Activated CD8-positive, alpha-beta memory T cell treated with anti-CD3 and anti-CD28 coated beads, Interleukin-2, amount 50 U/mL, for 24 hours (primary cell): ENCODE results near the gene F2RL3.
"Not testable (repeated sequence)": the region's sequence is repeated elsewhere in the genome, so short reads cannot be mapped to it uniquely, and the experiment has no call there.

Source experiments
- DNase-seq: peaks from one replicate; pipeline ENCODE4 v3.0.0-alpha.2; 2020; ENCODE audit errors: extremely low read depth

F2RL3 gene

GRCh38 chr19:16922592-16922934 is 33.8 kb downstream of the F2RL3 start:
- no peak for DNase-seq

GRCh38 chr19:16922949-16923348 is 34.1 kb downstream of the F2RL3 start:
- DNase-seq: no peak

- DNase-seq: no peak
Observed at GRCh38 chr19:16927883-16928282, 39.1 kb downstream of the F2RL3 start.

DNA sequence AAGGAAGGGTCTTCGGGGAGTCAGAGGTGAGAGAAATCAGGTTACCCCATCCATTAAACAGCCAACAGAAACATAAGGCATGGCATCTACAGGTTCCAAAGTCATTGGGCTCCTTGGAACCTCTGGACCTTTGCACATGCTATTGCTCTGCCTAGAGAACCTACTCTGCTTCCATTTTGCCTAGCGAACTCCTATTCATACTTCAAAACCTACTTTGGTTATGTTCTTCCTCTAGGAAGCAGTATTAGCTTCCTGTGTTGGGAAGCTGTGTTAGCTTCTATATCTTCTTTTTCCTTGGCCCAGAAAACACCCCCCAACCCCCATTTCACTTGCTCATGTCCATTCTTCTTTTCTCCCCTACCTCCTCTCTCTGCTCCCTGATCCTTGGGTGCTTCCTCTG is 39.6 kb downstream of the F2RL3 start:
- DNase-seq: no peak

GRCh38 chr19:16928916-16929315 is 40.1 kb downstream of the F2RL3 start:
- DNase-seq: no peak

GRCh38 chr19:16930753-16931152 is 42.0 kb downstream of the F2RL3 start:
- no peak for DNase-seq

GRCh38 chr19:16931306-16931705 is 42.5 kb downstream of the F2RL3 start:
- DNase-seq: no peak

GRCh38 chr19:16934489-16934888 is 45.7 kb downstream of the F2RL3 start:
- DNase-seq: no peak

DNA sequence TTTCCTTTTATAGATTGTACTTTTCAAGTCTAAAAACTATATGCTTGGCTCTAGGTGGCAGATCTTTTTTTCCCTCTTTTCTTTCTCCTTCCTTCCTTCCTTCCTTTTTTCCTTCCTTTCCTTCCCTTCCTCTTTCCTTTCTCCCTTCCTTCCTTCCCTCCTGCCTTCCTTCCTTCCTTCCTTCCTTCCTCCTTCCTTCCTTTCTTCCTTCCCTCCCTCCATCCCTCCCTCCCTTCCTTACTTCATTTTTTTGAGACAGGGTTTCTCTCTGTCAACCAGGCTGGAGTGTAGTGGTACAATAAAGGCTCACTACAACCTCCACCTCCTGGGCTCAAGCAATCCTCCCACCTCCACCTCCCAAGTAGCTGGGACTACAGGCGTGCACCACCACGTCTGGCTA is 48.1 kb downstream of the F2RL3 start:
- no peak for DNase-seq

- not testable (repeated sequence) for DNase-seq
Observed at GRCh38 chr19:16937796-16938195, 49.0 kb downstream of the F2RL3 start.

DNA sequence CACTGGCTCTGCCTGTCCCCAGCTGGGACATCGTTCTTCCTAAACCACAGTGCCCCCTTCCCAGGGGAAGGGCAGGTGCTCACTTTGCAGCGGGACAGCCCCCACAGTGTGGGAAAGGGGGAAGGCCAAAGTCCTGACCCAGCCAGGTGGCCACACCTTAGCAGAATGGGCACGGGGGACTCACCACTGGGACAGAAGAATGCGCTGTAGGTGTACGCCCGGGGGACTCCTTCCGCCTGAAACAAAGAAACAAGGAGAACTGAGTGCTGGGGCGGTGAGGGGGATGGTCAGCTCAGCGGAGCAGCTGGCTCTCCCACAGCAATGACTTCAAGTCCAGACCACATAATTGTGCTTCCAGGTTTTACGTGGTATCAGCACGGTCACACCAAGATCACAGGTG is 49.4 kb downstream of the F2RL3 start:
- no peak for DNase-seq

DNA sequence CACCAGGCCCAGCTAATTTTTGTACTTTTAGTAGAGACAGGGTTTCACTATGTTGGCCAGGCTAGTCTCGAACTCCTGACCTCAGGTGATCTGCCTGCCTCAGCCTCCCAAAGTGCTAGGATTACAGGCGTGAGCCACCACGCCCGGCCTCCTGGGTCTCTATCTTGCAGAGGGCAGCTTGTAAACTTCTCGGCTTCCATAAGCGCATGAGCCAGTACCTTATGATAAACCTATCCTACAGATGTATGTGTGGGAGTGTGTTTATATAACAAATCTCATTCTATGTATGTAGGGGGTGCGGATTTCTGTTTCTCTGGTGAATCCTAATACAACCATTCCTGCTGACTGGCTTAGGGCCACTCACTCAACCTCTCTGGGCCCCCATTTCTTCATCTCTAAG is 51.3 kb downstream of the F2RL3 start:
- DNase-seq: not testable (repeated sequence)

- DNase-seq: no peak
Observed at GRCh38 chr19:16940626-16941025, 51.8 kb downstream of the F2RL3 start.
